HCT116 (cell line): ENCODE results near the gene CASZ1. TPM values are rescaled to one million over a fixed set of nuclear protein-coding genes. Genes with fewer than 3 reads are reported as not detected.

Experiments used
- ATAC-seq: fragments of 200-7000 bp; cut with Tn5 transposase; 2 replicates; pipeline ENCODE4 v1.9.1; 2020; ENCODE audit warnings: mild to moderate bottlenecking, moderate library complexity
- BruUV-seq: library from RNA; stranded (reverse); fragments of 400-500 nt; replicated peaks from 2 replicates; lab custom pipeline; 2021; lab: Mats Ljungman, UMichigan
- CTCF ChIA-PET: fragments of 300-600 bp; sonication (Branson Sonifier 250); formaldehyde crosslinking; loops from one replicate; lab custom pipeline; 2021; ENCODE audit warnings: antibody characterized with exemption; lab: Charles Lee
- POLR2A ChIA-PET: fragments of 300-600, 350-600 bp; sonication (Branson Sonifier 250); formaldehyde crosslinking; loops from one replicate; lab custom pipeline; 2021; ENCODE audit warnings: antibody characterized with exemption; lab: Charles Lee
- RAD21 ChIA-PET, 2 experiments: fragments of 300-600 bp; sonication (Branson Sonifier 250); formaldehyde crosslinking; loops; one replicate each; lab custom pipeline; 2023; ENCODE audit warnings: low total read pairs in 2 of 2; ENCODE audit not compliant: uncharacterized antibody in 2 of 2, unreplicated experiment in 2 of 2, low non-redundant PET in 1 of 2; lab: Charles Lee
- DNase-seq: peaks from one replicate; pipeline ENCODE4 v3.0.0-alpha.2; 2010; ENCODE audit warnings: low read depth, low spot score
- H2AFZ ChIP-seq: fragments of 200-600 bp; shearing (Covaris generic), sonication (generic); 2 replicates; pipeline ENCODE4 v1.6.1; 2017; ENCODE audit warnings: low read depth, mixed run types, mixed read lengths, antibody characterized with exemption, low read length; ENCODE audit not compliant: poor library complexity, severe bottlenecking
- H3K27ac ChIP-seq: 2 replicates; pipeline ENCODE4 v1.5.1; 2012; ENCODE audit warnings: low read depth, low read length
- H3K27me3 ChIP-seq: fragments of 200-600 bp; sonication (generic); 2 replicates; pipeline ENCODE4 v1.6.1; 2016; ENCODE audit warnings: mixed run types, low read length, mixed read lengths; ENCODE audit not compliant: insufficient read depth
- H3K36me3 ChIP-seq, 2 experiments: fragments of 200-500 bp in 1 of 2; fragments of 200-600 bp in 1 of 2; sonication (Bioruptor generic) in 1 of 2; sonication (generic) in 1 of 2; 2 replicates each; pipeline versions ENCODE4 v1.5.1 to v1.6.1; 2014 to 2016; ENCODE audit warnings: low read length in 2 of 2, inconsistent platforms in 1 of 2, mixed read lengths in 1 of 2, mixed run types in 1 of 2; ENCODE audit not compliant: insufficient read depth in 2 of 2, control insufficient read depth in 1 of 2
- H3K4me1 ChIP-seq, 2 experiments: fragments of 200-600 bp in 1 of 2; sonication (generic) in 1 of 2; 2 replicates each; pipeline versions ENCODE4 v1.5.1 to v1.6.1; 2012 to 2017; ENCODE audit warnings: low read length in 2 of 2, inconsistent platforms in 1 of 2, mild to moderate bottlenecking in 1 of 2, mixed read lengths in 1 of 2, mixed run types in 1 of 2, moderate library complexity in 1 of 2; ENCODE audit not compliant: insufficient read depth in 2 of 2, control insufficient read depth in 1 of 2
- H3K4me2 ChIP-seq: fragments of 200-600 bp; sonication (generic); 2 replicates; pipeline ENCODE4 v1.6.1; 2017; ENCODE audit warnings: mixed run types, low read length, mixed read lengths
- H3K4me3 ChIP-seq, 2 experiments: fragments of 200-600 bp in 1 of 2; sonication (generic) in 1 of 2; replicated peaks in 1 of 2; 2 replicates each; pipeline ENCODE4 v1.5.1; 2011 to 2016; ENCODE audit warnings: low read length in 2 of 2, control low read depth in 1 of 2, low read depth in 1 of 2, mild to moderate bottlenecking in 1 of 2, mixed read lengths in 1 of 2, mixed run types in 1 of 2
- H3K79me2 ChIP-seq: fragments of 200-600 bp; sonication (generic); 2 replicates; pipeline ENCODE4 v1.6.1; 2017; ENCODE audit warnings: mild to moderate bottlenecking, mixed run types, low read length, moderate library complexity, mixed read lengths; ENCODE audit not compliant: insufficient read depth
- H3K9ac ChIP-seq: fragments of 200-600 bp; sonication (generic); 2 replicates; pipeline ENCODE4 v1.6.1; 2016; ENCODE audit warnings: low read length, mixed read lengths
- H3K9me2 ChIP-seq: fragments of 200-600 bp; sonication (generic), shearing (Covaris generic); 2 replicates; pipeline ENCODE4 v1.6.1; 2017; ENCODE audit warnings: mixed run types, mild to moderate bottlenecking, moderate library complexity; ENCODE audit not compliant: insufficient read depth
- H3K9me3 ChIP-seq, 2 experiments: fragments of 200-500 bp in 1 of 2; fragments of 200-600 bp in 1 of 2; sonication (Bioruptor generic) in 1 of 2; sonication (generic) in 1 of 2; 2 replicates each; pipeline ENCODE4 v1.6.1; 2014 to 2017; ENCODE audit warnings: low read length in 2 of 2, mixed read lengths in 2 of 2, inconsistent platforms in 1 of 2, low read depth in 1 of 2, mild to moderate bottlenecking in 1 of 2, mixed run types in 1 of 2, moderate library complexity in 1 of 2; ENCODE audit not compliant: control insufficient read depth in 1 of 2, insufficient read depth in 1 of 2
- H4K20me1 ChIP-seq: fragments of 200-600 bp; sonication (generic), shearing (Covaris generic); 2 replicates; pipeline ENCODE4 v1.6.1; 2017; ENCODE audit warnings: mixed run types, mild to moderate bottlenecking, moderate library complexity; ENCODE audit not compliant: insufficient read depth
- ATF3 ChIP-seq: IDR thresholded peaks from 2 replicates; pipeline ENCODE4 v1.6.1; 2012
- CTCF ChIP-seq, 3 experiments: fragments of 200-600 bp in 1 of 3; sonication (generic) in 1 of 3; IDR thresholded peaks in 2 of 3; conservative IDR thresholded peaks in 1 of 3; 2 replicates each; pipeline ENCODE4 v1.5.1; 2012 to 2017; ENCODE audit warnings: low read depth in 2 of 3, low read length in 2 of 3, antibody characterized with exemption in 1 of 3, borderline replicate concordance in 1 of 3, control low read depth in 1 of 3, mild to moderate bottlenecking in 1 of 3, mixed read lengths in 1 of 3, mixed run types in 1 of 3, moderate library complexity in 1 of 3; ENCODE audit not compliant: insufficient read depth in 1 of 3
- EGR1 ChIP-seq: IDR thresholded peaks from 2 replicates; pipeline ENCODE4 v1.6.1; 2012; ENCODE audit warnings: low read depth
- ELF1 ChIP-seq: IDR thresholded peaks from 2 replicates; pipeline ENCODE4 v1.6.1; 2012; ENCODE audit warnings: low read depth, borderline replicate concordance
- EZH2 ChIP-seq: fragments of 200-600 bp; sonication (generic); IDR thresholded peaks from 2 replicates; pipeline ENCODE4 v1.6.1; 2017; ENCODE audit warnings: antibody characterized with exemption, mixed run types
- EZH2phosphoT487 ChIP-seq: fragments of 200-600 bp; IDR thresholded peaks from 2 replicates; pipeline ENCODE4 v1.6.1; 2018; ENCODE audit warnings: antibody characterized with exemption, borderline replicate concordance
- JUND ChIP-seq: IDR thresholded peaks from 2 replicates; pipeline ENCODE4 v1.6.1; 2012
- POLR2A ChIP-seq: IDR thresholded peaks from 2 replicates; pipeline ENCODE4 v1.7.0; 2011; ENCODE audit warnings: borderline replicate concordance; ENCODE audit not compliant: insufficient read depth, insufficient read length; ENCODE audit errors: extremely low read depth
- POLR2AphosphoS5 ChIP-seq: IDR thresholded peaks from 2 replicates; pipeline ENCODE4 v1.6.1; 2011; ENCODE audit warnings: mild to moderate bottlenecking, low read depth, low read length, moderate library complexity
- SIN3A ChIP-seq: IDR thresholded peaks from 2 replicates; pipeline ENCODE4 v1.6.1; 2012; ENCODE audit warnings: low read depth
- YY1 ChIP-seq: IDR thresholded peaks from 2 replicates; pipeline ENCODE4 v1.6.1; 2011; ENCODE audit warnings: low read length, low read depth, moderate library complexity, mild to moderate bottlenecking; ENCODE audit not compliant: insufficient replicate concordance; ENCODE audit errors: extremely low read depth
- ZNF274 ChIP-seq: fragments of 200-500 bp; sonication (Bioruptor generic); IDR thresholded peaks from 2 replicates; pipeline ENCODE4 v1.6.1; 2014; ENCODE audit warnings: mild to moderate bottlenecking, low read depth, low read length, inconsistent platforms
- intact Hi-C: fragments of 100-400 bp; cut with micrococcal nuclease; formaldehyde crosslinking; loops from 2 replicates; pipeline ENCODE4 v1.10.0; 2022
- total RNA-seq: library from RNA; stranded (reverse); gene quantifications from one replicate; pipeline ENCODE4 v1.2.1, GENCODE V29; 2021; ENCODE audit not compliant: unreplicated experiment

Gene CASZ1
- total RNA-seq, 1 experiment from 2014 or later, result 7.7 TPM

GRCh38 chr1:10815858-10816195 is 19.4 kb upstream of the CASZ1 start:
- no TSS peak for BruUV-seq
- no peaks in the 10 kb centered on the region for H3K9me2 ChIP-seq
- no peak overlapping the region for H3K9ac ChIP-seq
- intact Hi-C loops, result no loop called here
- H3K79me2 ChIP-seq, result no peaks in the 10 kb centered on the region
- ChIA-PET RAD21 (no interaction called here), POLR2A (no interaction called here), CTCF (no interaction called here)
- no peak for DNase-seq
- no peak for TF ChIP-seq SIN3A
- no peak for TF ChIP-seq ZNF274
- TF ChIP-seq EGR1, result no peak
- TF ChIP-seq POLR2AphosphoS5, result no peak
- no peak for TF ChIP-seq JUND
- no peak for TF ChIP-seq ATF3
- no peak for TF ChIP-seq EZH2phosphoT487
- no peak for TF ChIP-seq CTCF (IDR thresholded peaks at IDR 0.05 in 2 of 3, conservative IDR thresholded peaks at IDR 0.05 in 1 of 3; ENCODE audit: borderline replicate concordance in 1 of 3, insufficient read depth in 1 of 3, low read depth in 2 of 3, low read length in 2 of 3)
- no peak for TF ChIP-seq EZH2
- no peak for TF ChIP-seq ELF1
- TF ChIP-seq YY1, result no peak
- no peak for TF ChIP-seq POLR2A
- no peak overlapping the region for H3K4me2 ChIP-seq
- no peaks in the 10 kb centered on the region for H4K20me1 ChIP-seq
- no peaks in the 10 kb centered on the region for H3K4me1 ChIP-seq
- no peaks in the 10 kb centered on the region for H3K27me3 ChIP-seq
- ATAC-seq, result no peak
- H3K9me3 ChIP-seq, result no peaks in the 10 kb centered on the region
- no peaks in the 10 kb centered on the region for H3K36me3 ChIP-seq
- no peak overlapping the region for H2AFZ ChIP-seq
- no peak overlapping the region for H3K4me3 ChIP-seq
- no peak overlapping the region for H3K27ac ChIP-seq
